Keratinocyte (primary cell): ENCODE data around the gene CUL3. TPM values are rescaled to one million over a fixed set of nuclear protein-coding genes. Genes with fewer than 3 reads are reported as not detected.
"Not testable (repeated sequence)": the region's sequence is repeated elsewhere in the genome, so short reads cannot be mapped to it uniquely, and the experiment has no call there.

Experiments used
- DNase-seq: peaks from one replicate; pipeline ENCODE4 v3.0.0-alpha.2; 2011; ENCODE audit warnings: low read depth, missing footprints, low spot score
- FAIRE-seq: peaks from 2 replicates; lab custom pipeline; 2011; peaks lifted over from hg19 to GRCh38; lab: Jason Lieb, UNC
- H2AFZ ChIP-seq: 2 replicates; pipeline ENCODE4 v1.6.0; 2012; ENCODE audit warnings: low read length, control low read depth, inconsistent platforms; ENCODE audit not compliant: control insufficient read depth
- H3K27ac ChIP-seq: 2 replicates; pipeline ENCODE4 v1.5.1; 2011; ENCODE audit warnings: low read length; ENCODE audit not compliant: control insufficient read depth, insufficient read depth
- H3K27me3 ChIP-seq: 3 replicates; pipeline ENCODE4 v1.6.0; 2011; ENCODE audit warnings: low read length; ENCODE audit not compliant: control insufficient read depth, insufficient read depth; ENCODE audit errors: extremely low read depth
- H3K36me3 ChIP-seq, 2 experiments: 2 replicates in 1 of 2; 3 replicates in 1 of 2; pipeline ENCODE4 v1.5.1; 2011; ENCODE audit warnings: low read length in 2 of 2, mild to moderate bottlenecking in 1 of 2; ENCODE audit not compliant: control insufficient read depth in 2 of 2, insufficient read depth in 2 of 2; ENCODE audit errors: extremely low read depth in 1 of 2
- H3K4me1 ChIP-seq: 3 replicates; pipeline ENCODE4 v1.5.1; 2011; ENCODE audit warnings: low read length; ENCODE audit not compliant: control insufficient read depth, insufficient read depth; ENCODE audit errors: extremely low read depth
- H3K4me2 ChIP-seq: 3 replicates; pipeline ENCODE4 v1.6.0; 2011; ENCODE audit warnings: low read depth, low read length; ENCODE audit not compliant: control insufficient read depth, insufficient read depth; ENCODE audit errors: extremely low read depth
- H3K4me3 ChIP-seq, 3 experiments: fragments of 200-600 bp in 1 of 3; sonication (generic) in 1 of 3; 2 replicates in 2 of 3; 3 replicates in 1 of 3; pipeline ENCODE4 v1.5.1; 2011 to 2016; ENCODE audit warnings: low read length in 3 of 3, mild to moderate bottlenecking in 3 of 3, control low read depth in 2 of 3, inconsistent platforms in 1 of 3, low read depth in 1 of 3, mixed read lengths in 1 of 3, mixed run types in 1 of 3, moderate library complexity in 1 of 3; ENCODE audit not compliant: control insufficient read depth in 2 of 3, insufficient read depth in 2 of 3; ENCODE audit errors: extremely low read depth in 1 of 3
- H3K79me2 ChIP-seq: 2 replicates; pipeline ENCODE4 v1.6.0; 2012; ENCODE audit warnings: low read length; ENCODE audit not compliant: control insufficient read depth, insufficient read depth
- H3K9ac ChIP-seq: 3 replicates; pipeline ENCODE4 v1.6.0; 2011; ENCODE audit warnings: low read length; ENCODE audit not compliant: control insufficient read depth, insufficient read depth; ENCODE audit errors: extremely low read depth
- H3K9me1 ChIP-seq: 3 replicates; pipeline ENCODE4 v1.6.0; 2011; ENCODE audit warnings: low read length; ENCODE audit not compliant: control insufficient read depth, insufficient read depth; ENCODE audit errors: extremely low read depth
- H3K9me3 ChIP-seq: 2 replicates; pipeline ENCODE4 v1.5.1; 2012; ENCODE audit warnings: low read depth, low read length; ENCODE audit not compliant: control insufficient read depth
- H4K20me1 ChIP-seq: 3 replicates; pipeline ENCODE4 v1.6.0; 2011; ENCODE audit warnings: low read length; ENCODE audit not compliant: control insufficient read depth, insufficient read depth; ENCODE audit errors: extremely low read depth
- CTCF ChIP-seq, 3 experiments: IDR thresholded peaks in 1 of 3; conservative IDR thresholded peaks in 1 of 3; optimal IDR thresholded peaks in 1 of 3; 2 replicates in 2 of 3; 3 replicates in 1 of 3; pipeline versions ENCODE3 to v1.5.1; 2011; ENCODE audit warnings: low read length in 3 of 3, mild to moderate bottlenecking in 3 of 3, moderate library complexity in 2 of 3, control low read depth in 1 of 3, inconsistent platforms in 1 of 3; ENCODE audit not compliant: insufficient read depth in 2 of 3; ENCODE audit errors: extremely low read depth in 1 of 3
- EZH2 ChIP-seq: IDR thresholded peaks from one replicate; pipeline ENCODE4 v1.6.1; 2012; ENCODE audit warnings: inconsistent platforms, mild to moderate bottlenecking, low read length, moderate library complexity
- dilution Hi-C: fragments of 300-500 bp; cut with MboI; formaldehyde crosslinking; loops from one replicate; pipeline ENCODE4 v1.7.0; 2020; ENCODE audit warnings: low sequenced_read_pairs; ENCODE audit not compliant: extremely low pct_ligation_motif_present
- polyA plus RNA-seq, 5 experiments: library from polyadenylated mRNA; depleted of rRNA in 3 of 5; stranded (reverse) in 3 of 5; stranded (forward) in 1 of 5; unstranded in 1 of 5; fragments of >200 nt; gene quantifications; 1 replicate in 1 of 5; 2 replicates in 3 of 5; 3 replicates in 1 of 5; pipeline versions ENCODE4 v1.2.1 to v1.2.3, GENCODE V29; 2011 to 2012; ENCODE audit warnings: missing spikeins in 2 of 5, low read depth in 1 of 5, low replicate concordance in 1 of 5

CUL3 gene
- polyA plus RNA-seq, 1 donor (not counting 4 experiments of a cell fraction or from before 2014, with no cell fraction given), result 71.7 TPM

- H3K27ac ChIP-seq, result no peak overlapping the region
- FAIRE-seq (no peak), DNase-seq (no peak)
- no peaks in the 10 kb centered on the region for H3K27me3 ChIP-seq
- peaks cover 0 to 3% of the 10 kb centered on the region in 2 experiments for H3K36me3 ChIP-seq
- H3K9me3 ChIP-seq, result no peaks in the 10 kb centered on the region
- no peak overlapping the region for H3K4me3 ChIP-seq
- no peaks in the 10 kb centered on the region for H4K20me1 ChIP-seq
- no peaks in the 10 kb centered on the region for H3K9me1 ChIP-seq
- H3K4me1 ChIP-seq, result peaks cover 22% of the 10 kb centered on the region
- TF ChIP-seq CTCF (optimal IDR thresholded peaks at IDR 0.05 in 1 of 3, IDR thresholded peaks at IDR 0.05 in 1 of 3, conservative IDR thresholded peaks at IDR 0.05 in 1 of 3; ENCODE audit: extremely low read depth in 1 of 3, insufficient read depth in 2 of 3, low read length in 3 of 3), result no peak
- TF ChIP-seq EZH2, result no peak
- H2AFZ ChIP-seq, result no peak overlapping the region
- H3K4me2 ChIP-seq, result no peak overlapping the region
- dilution Hi-C loops, result no loop called here
- no peak overlapping the region for H3K9ac ChIP-seq
- peaks cover 86% of the 10 kb centered on the region for H3K79me2 ChIP-seq
Observed at GRCh38 chr2:224524657-224525056, 60.5 kb downstream of the CUL3 start.

- Histone ChIP-seq H3K9ac (no peak overlapping the region), H3K4me3 (no peak overlapping the region), H3K4me1 (peaks cover 29% of the 10 kb centered on the region), H3K27me3 (no peaks in the 10 kb centered on the region), H3K36me3 (peaks cover 0 to 3% of the 10 kb centered on the region in 2 experiments), H3K27ac (no peak overlapping the region), H3K9me3 (no peaks in the 10 kb centered on the region), H2AFZ (no peak overlapping the region), H3K4me2 (no peak overlapping the region), H4K20me1 (no peaks in the 10 kb centered on the region), H3K9me1 (no peaks in the 10 kb centered on the region), H3K79me2 (peaks cover 88% of the 10 kb centered on the region)
- DNase-seq (no peak), FAIRE-seq (peak; percentile 5)
- no peak for TF ChIP-seq CTCF (optimal IDR thresholded peaks at IDR 0.05 in 1 of 3, IDR thresholded peaks at IDR 0.05 in 1 of 3, conservative IDR thresholded peaks at IDR 0.05 in 1 of 3; ENCODE audit: extremely low read depth in 1 of 3, insufficient read depth in 2 of 3, low read length in 3 of 3)
- no peak for TF ChIP-seq EZH2
- dilution Hi-C loops, result no loop called here
Observed at GRCh38 chr2:224523626-224524577, 61.3 kb downstream of the CUL3 start.

- Histone ChIP-seq H3K79me2 (peaks cover 88% of the 10 kb centered on the region), H3K4me2 (peak overlapping the region; percentile 9), H3K4me3 (peak overlapping the region in 1 of 3 experiments; percentile 24), H3K4me1 (peaks cover 36% of the 10 kb centered on the region)
- H3K36me3 ChIP-seq, FAIRE-seq, H3K27ac ChIP-seq, H2AFZ ChIP-seq, H3K9me3 ChIP-seq, H4K20me1 ChIP-seq, H3K9me1 ChIP-seq, dilution Hi-C loops, H3K9ac ChIP-seq, DNase-seq, H3K27me3 ChIP-seq: not testable (repeated sequence)
Observed at GRCh38 chr2:224522483-224522882, 62.7 kb downstream of the CUL3 start.
